ENCODE measurements around the gene DOCK6. TPM values are rescaled to one million over a fixed set of nuclear protein-coding genes. Genes with fewer than 3 reads are reported as not detected.

The DOCK6 gene
- total RNA-seq, 1 experiment from 2014 or later = 88.8 TPM

- peaks cover 17% of the 10 kb centered on the region for H3K36me3 Mint-ChIP-seq
- POLR2A ChIA-PET = no interaction called here
- no peaks in the 10 kb centered on the region for H3K4me1 Mint-ChIP-seq
- CTCF ChIA-PET = no interaction called here
- no peak overlapping the region for H3K27ac Mint-ChIP-seq
- H3K27me3 Mint-ChIP-seq (ENCODE audit: low read depth) = no peaks in the 10 kb centered on the region
- DNase-seq (ENCODE audit: low spot score) (no peak), ATAC-seq (no peak)
- H3K4me3 Mint-ChIP-seq = no peak overlapping the region
- no peaks in the 10 kb centered on the region for H3K9me3 Mint-ChIP-seq
- TF ChIP-seq AR (CRISPR knock-in tag; IDR thresholded peaks at IDR 0.05) (no peak), EMX1 (CRISPR knock-in tag; IDR thresholded peaks at IDR 0.05) (no peak), HMGXB4 (CRISPR knock-in tag; IDR thresholded peaks at IDR 0.05) (no peak), TP53 (CRISPR knock-in tag; IDR thresholded peaks at IDR 0.05) (no peak), CBFB (CRISPR knock-in tag; IDR thresholded peaks at IDR 0.05; ENCODE audit: low read depth) (no peak), E2F4 (CRISPR knock-in tag; IDR thresholded peaks at IDR 0.05; ENCODE audit: borderline replicate concordance, low read depth) (no peak), CREB1 (CRISPR knock-in tag; IDR thresholded peaks at IDR 0.05) (no peak), ZSCAN18 (CRISPR knock-in tag; IDR thresholded peaks at IDR 0.05) (no peak), CTCF (IDR thresholded peaks at IDR 0.05) (no peak), SP1 (CRISPR knock-in tag; conservative IDR thresholded peaks at IDR 0.05) (no peak), ZNF532 (CRISPR knock-in tag; IDR thresholded peaks at IDR 0.05; ENCODE audit: borderline replicate concordance) (no peak), E2F1 (CRISPR knock-in tag; IDR thresholded peaks at IDR 0.05) (no peak), IRF2 (CRISPR knock-in tag; IDR thresholded peaks at IDR 0.05; ENCODE audit: borderline replicate concordance, low read depth) (no peak)
These were observed 51.7 kb downstream of the DOCK6 start for GRCh38 chr19:11210656-11210928.

Measured in WTC11 (cell line).